Testis (tissue), 2 donors: Measurements from ENCODE around the gene MARCOL.

Source experiments
- POLR2A ChIP-seq: fragments of 450-650 bp; IDR thresholded peaks from one replicate; pipeline ENCODE4 v1.6.1; 2017; ENCODE audit warnings: antibody characterized with exemption, mild to moderate bottlenecking, moderate library complexity
- TF ChIP-seq, protein P1 (sequence below), 3 experiments: fragments of 450-650 bp in 2 of 3; fragments of 200-600 bp in 1 of 3; sonication (generic) in 1 of 3; IDR thresholded peaks; one replicate each; pipeline ENCODE4 v1.5.1; 2016 to 2019; ENCODE audit warnings: antibody characterized with exemption in 3 of 3, mild to moderate bottlenecking in 2 of 3, moderate library complexity in 1 of 3

DNA sequence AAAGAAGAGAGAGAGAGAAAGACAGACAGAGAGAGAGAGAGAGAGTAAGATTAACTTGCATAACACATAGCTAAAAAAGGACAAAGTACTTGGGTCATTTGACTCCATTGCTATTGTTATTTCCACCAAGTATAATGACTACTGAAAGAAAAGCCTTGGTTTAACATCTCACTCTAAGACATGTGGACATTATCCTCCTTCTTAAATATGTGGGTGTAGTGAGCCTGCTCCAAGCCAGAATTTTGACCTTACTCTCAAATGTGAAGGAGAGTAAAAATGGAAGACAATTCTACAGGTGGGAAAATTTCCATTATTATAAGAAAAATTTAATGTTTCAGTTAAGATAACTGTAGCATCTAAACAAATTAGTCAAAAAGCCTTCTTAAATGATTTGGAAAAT, 8.5 kb upstream of the MARCOL start:
- TF ChIP-seq, protein P1, sequence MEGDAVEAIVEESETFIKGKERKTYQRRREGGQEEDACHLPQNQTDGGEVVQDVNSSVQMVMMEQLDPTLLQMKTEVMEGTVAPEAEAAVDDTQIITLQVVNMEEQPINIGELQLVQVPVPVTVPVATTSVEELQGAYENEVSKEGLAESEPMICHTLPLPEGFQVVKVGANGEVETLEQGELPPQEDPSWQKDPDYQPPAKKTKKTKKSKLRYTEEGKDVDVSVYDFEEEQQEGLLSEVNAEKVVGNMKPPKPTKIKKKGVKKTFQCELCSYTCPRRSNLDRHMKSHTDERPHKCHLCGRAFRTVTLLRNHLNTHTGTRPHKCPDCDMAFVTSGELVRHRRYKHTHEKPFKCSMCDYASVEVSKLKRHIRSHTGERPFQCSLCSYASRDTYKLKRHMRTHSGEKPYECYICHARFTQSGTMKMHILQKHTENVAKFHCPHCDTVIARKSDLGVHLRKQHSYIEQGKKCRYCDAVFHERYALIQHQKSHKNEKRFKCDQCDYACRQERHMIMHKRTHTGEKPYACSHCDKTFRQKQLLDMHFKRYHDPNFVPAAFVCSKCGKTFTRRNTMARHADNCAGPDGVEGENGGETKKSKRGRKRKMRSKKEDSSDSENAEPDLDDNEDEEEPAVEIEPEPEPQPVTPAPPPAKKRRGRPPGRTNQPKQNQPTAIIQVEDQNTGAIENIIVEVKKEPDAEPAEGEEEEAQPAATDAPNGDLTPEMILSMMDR (IDR thresholded peaks at IDR 0.05) = no peak
- no peak for TF ChIP-seq POLR2A
